ENCODE measurements around the gene CNTN6. TPM values are rescaled to one million over a fixed set of nuclear protein-coding genes. Genes with fewer than 3 reads are reported as not detected.

Gene CNTN6
- not detected in 2 replicates for total RNA-seq (2021)
- long read RNA-seq, partial matches to known transcripts, result 0 of 1 reads
- long read RNA-seq, other reads (novel, unspliced or antisense), result 1 of 1 reads

DNA sequence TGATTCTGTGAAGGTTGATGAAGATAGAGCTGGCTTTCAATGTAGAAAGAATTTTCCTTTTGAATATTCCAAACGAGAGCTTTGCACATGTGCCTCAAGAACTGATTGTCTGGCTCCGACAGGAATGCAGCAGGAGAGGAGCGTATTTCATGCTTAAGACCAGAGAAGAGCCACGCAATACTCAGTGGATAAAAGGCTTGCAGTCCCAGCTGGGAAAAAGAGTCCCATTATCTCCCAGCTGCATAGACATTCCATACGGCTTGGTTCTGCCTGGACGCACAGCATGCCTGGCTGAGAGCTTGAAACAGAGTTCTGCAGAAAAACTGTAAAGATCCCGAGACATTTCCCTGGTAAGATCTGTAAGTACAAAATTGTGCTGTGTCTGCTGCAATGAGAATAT lies at the start of gene CNTN6:
Gene CNTN6, plus strand, starts transcription at position 254 of the 400 bp plus-strand sequence. CDS start 54,985 bp downstream, outside the sequence.
- 0 out of 2 replicates have a peak, but pooled peaks cover 4% of the 10 kb centered on the region for H3K4me1 ChIP-seq (ENCODE audit: insufficient read depth, low read length)
- H3K56ac ChIP-seq (ENCODE audit: insufficient read length, low read depth, low read length), result no peak within 1 kb of the TSS
- no peak within 1 kb of the TSS for H3K23ac ChIP-seq (ENCODE audit: insufficient read length, low read depth, low read length)
- H2AFZ ChIP-seq (ENCODE audit: low read length), result no peak within 1 kb of the TSS
- no peaks in the 10 kb centered on the region for H3K79me2 ChIP-seq (ENCODE audit: insufficient read depth, low read length)
- no peak within 1 kb of the TSS for H2BK120ac ChIP-seq (ENCODE audit: low read depth, low read length, poor library complexity, severe bottlenecking)
- no peaks in the 10 kb centered on the region for H3K79me1 ChIP-seq (ENCODE audit: insufficient read depth, low read depth, low read length, poor library complexity, severe bottlenecking)
- no peaks in the 10 kb centered on the region for H3K23me2 ChIP-seq (ENCODE audit: insufficient read length, low read depth, low read length, poor library complexity, severe bottlenecking)
- H3T11ph ChIP-seq (ENCODE audit: low read length), result no peak within 1 kb of the TSS
- no peaks in the 10 kb centered on the region for H3K27me3 ChIP-seq (ENCODE audit: insufficient read depth, low read length)
- no peak within 1 kb of the TSS for H4K5ac ChIP-seq (ENCODE audit: insufficient read length, low read depth, low read length)
- H3K4me1 Mint-ChIP-seq, result peaks cover 12 to 14% of the 10 kb centered on the region in 2 experiments
- no peak within 1 kb of the TSS for H3K9ac ChIP-seq (ENCODE audit: extremely low read depth, insufficient read length, low read length)
- H3K9me3 Mint-ChIP-seq, result no peaks in the 10 kb centered on the region; a peak in 1 of 5 replicates
- H3K18ac ChIP-seq (ENCODE audit: insufficient read length, low read depth, low read length), result no peak within 1 kb of the TSS
- no peak within 1 kb of the TSS for H2BK20ac ChIP-seq (ENCODE audit: low read depth, low read length, poor library complexity, severe bottlenecking)
- H3K36me3 Mint-ChIP-seq (ENCODE audit: insufficient read depth in 1 of 3, low read depth in 3 of 3), result no peaks in the 10 kb centered on the region; a peak in 1 of 7 replicates
- no peak within 1 kb of the TSS for H4K8ac ChIP-seq (replicated peaks; ENCODE audit: insufficient read length, low read depth, low read length)
- no peak within 1 kb of the TSS for H2AK5ac ChIP-seq (ENCODE audit: insufficient read length, low read length)
- no peak within 1 kb of the TSS for H3K14ac ChIP-seq (ENCODE audit: insufficient read depth, low read length)
- no peak within 1 kb of the TSS for H2BK15ac ChIP-seq (ENCODE audit: low read depth, low read length)
- H3K4me3 Mint-ChIP-seq, result no peak within 1 kb of the TSS
- no peak within 1 kb of the TSS for H2BK12ac ChIP-seq (ENCODE audit: insufficient read length, low read depth, low read length)
- no CpG with 5 or more reads among the region's 7 CpGs for WGBS (ENCODE audit: extremely low coverage, insufficient read length, low lambda C conversion rate)
- H3K9me3 ChIP-seq (ENCODE audit: control insufficient read depth, low read depth, low read length), result no peaks in the 10 kb centered on the region
- H2BK5ac ChIP-seq (ENCODE audit: insufficient read length, low read length), result no peak within 1 kb of the TSS
- no peaks in the 10 kb centered on the region for H3K27me3 Mint-ChIP-seq (ENCODE audit: low read depth)
- H4K20me1 ChIP-seq (ENCODE audit: control insufficient read depth, insufficient read depth, insufficient read length), result no peaks in the 10 kb centered on the region
- H4K91ac ChIP-seq (ENCODE audit: insufficient read length, low read depth, low read length), result no peak within 1 kb of the TSS
- no peak within 1 kb of the TSS for H3K4ac ChIP-seq (ENCODE audit: low read depth, low read length)
- H3K4me2 ChIP-seq (ENCODE audit: insufficient read depth, insufficient read length, low read length), result no peak within 1 kb of the TSS
- no peak for DNase-seq
- TF ChIP-seq, protein P1, sequence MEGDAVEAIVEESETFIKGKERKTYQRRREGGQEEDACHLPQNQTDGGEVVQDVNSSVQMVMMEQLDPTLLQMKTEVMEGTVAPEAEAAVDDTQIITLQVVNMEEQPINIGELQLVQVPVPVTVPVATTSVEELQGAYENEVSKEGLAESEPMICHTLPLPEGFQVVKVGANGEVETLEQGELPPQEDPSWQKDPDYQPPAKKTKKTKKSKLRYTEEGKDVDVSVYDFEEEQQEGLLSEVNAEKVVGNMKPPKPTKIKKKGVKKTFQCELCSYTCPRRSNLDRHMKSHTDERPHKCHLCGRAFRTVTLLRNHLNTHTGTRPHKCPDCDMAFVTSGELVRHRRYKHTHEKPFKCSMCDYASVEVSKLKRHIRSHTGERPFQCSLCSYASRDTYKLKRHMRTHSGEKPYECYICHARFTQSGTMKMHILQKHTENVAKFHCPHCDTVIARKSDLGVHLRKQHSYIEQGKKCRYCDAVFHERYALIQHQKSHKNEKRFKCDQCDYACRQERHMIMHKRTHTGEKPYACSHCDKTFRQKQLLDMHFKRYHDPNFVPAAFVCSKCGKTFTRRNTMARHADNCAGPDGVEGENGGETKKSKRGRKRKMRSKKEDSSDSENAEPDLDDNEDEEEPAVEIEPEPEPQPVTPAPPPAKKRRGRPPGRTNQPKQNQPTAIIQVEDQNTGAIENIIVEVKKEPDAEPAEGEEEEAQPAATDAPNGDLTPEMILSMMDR (conservative IDR thresholded peaks at IDR 0.05), result no peak
- no peak within 1 kb of the TSS for H3K27ac ChIP-seq (ENCODE audit: insufficient read length, low read depth, low read length)
- 0 out of 7 replicates have a peak within 1 kb of the TSS, but pooled peaks of 1 of the 3 experiments have one; percentile 8 for H3K27ac Mint-ChIP-seq
